Endothelial cell of umbilical vein (primary cell): Measurements from ENCODE around the gene POU3F1. TPM values are rescaled to one million over a fixed set of nuclear protein-coding genes. Genes with fewer than 3 reads are reported as not detected.

Experiments
- BruUV-seq: library from RNA; stranded (reverse); fragments of 400-500 nt; replicated peaks from 2 replicates; lab custom pipeline; 2021; lab: Mats Ljungman, UMichigan
- CTCF ChIA-PET: fragments of 300-600, 350-600 bp; sonication (Branson Sonifier 250); formaldehyde crosslinking; loops from one replicate; lab custom pipeline; 2021; ENCODE audit warnings: antibody characterized with exemption, inconsistent platforms; lab: Charles Lee
- POLR2A ChIA-PET: fragments of 300-600, 350-600 bp; sonication (Branson Sonifier 250); formaldehyde crosslinking; loops from one replicate; lab custom pipeline; 2021; ENCODE audit warnings: antibody characterized with exemption, inconsistent platforms; lab: Charles Lee
- DNase-seq: peaks from one replicate; pipeline ENCODE4 v3.0.0-alpha.2; 2011; ENCODE audit warnings: low read depth, low spot score
- FAIRE-seq: peaks from 2 replicates; lab custom pipeline; 2011; peaks lifted over from hg19 to GRCh38; lab: Jason Lieb, UNC
- H2AFZ ChIP-seq: 2 replicates; pipeline ENCODE4 v1.6.0; 2012; ENCODE audit warnings: low read depth, low read length, control low read depth, inconsistent platforms
- H3K27ac ChIP-seq: 2 replicates; pipeline ENCODE4 v1.5.1; 2011; ENCODE audit warnings: low read depth, mild to moderate bottlenecking, control low read depth, low read length, moderate library complexity; ENCODE audit not compliant: insufficient read depth
- H3K27me3 ChIP-seq, 2 experiments: 2 replicates each; pipeline versions ENCODE4 v1.6.0 to v1.6.1; 2011; ENCODE audit warnings: low read length in 2 of 2, mixed read lengths in 1 of 2; ENCODE audit not compliant: control insufficient read depth in 2 of 2, insufficient read depth in 2 of 2
- H3K36me3 ChIP-seq, 2 experiments: 2 replicates in 1 of 2; 3 replicates in 1 of 2; pipeline ENCODE4 v1.5.1; 2011; ENCODE audit warnings: low read length in 2 of 2, mild to moderate bottlenecking in 1 of 2, moderate library complexity in 1 of 2; ENCODE audit not compliant: control insufficient read depth in 2 of 2, insufficient read depth in 2 of 2; ENCODE audit errors: extremely low read depth in 1 of 2
- H3K4me1 ChIP-seq: 3 replicates; pipeline ENCODE4 v1.5.1; 2011; ENCODE audit warnings: mild to moderate bottlenecking, low read length; ENCODE audit not compliant: control insufficient read depth, insufficient read depth; ENCODE audit errors: extremely low read depth
- H3K4me2 ChIP-seq: 2 replicates; pipeline ENCODE4 v1.6.1; 2011; ENCODE audit warnings: low read length, control low read depth, mixed read lengths; ENCODE audit not compliant: insufficient read depth
- H3K4me3 ChIP-seq, 3 experiments: fragments of 200-600 bp in 1 of 3; sonication (generic), shearing (Covaris generic) in 1 of 3; replicated peaks in 1 of 3; 2 replicates each; pipeline ENCODE4 v1.5.1; 2011 to 2016; ENCODE audit warnings: control low read depth in 3 of 3, low read length in 3 of 3, mild to moderate bottlenecking in 2 of 3, inconsistent platforms in 1 of 3, low read depth in 1 of 3, moderate library complexity in 1 of 3; ENCODE audit not compliant: insufficient read depth in 1 of 3
- H3K79me2 ChIP-seq: 2 replicates; pipeline ENCODE4 v1.6.0; 2012; ENCODE audit warnings: low read length, inconsistent platforms; ENCODE audit not compliant: control insufficient read depth, insufficient read depth
- H3K9ac ChIP-seq: replicated peaks from 2 replicates; pipeline ENCODE3; 2011; ENCODE audit warnings: low read length, control low read depth; ENCODE audit not compliant: insufficient read depth; ENCODE audit errors: extremely low read depth
- H3K9me1 ChIP-seq: replicated peaks from 3 replicates; pipeline ENCODE4 v1.6.0; 2011; ENCODE audit warnings: mild to moderate bottlenecking, low read length; ENCODE audit not compliant: control insufficient read depth, insufficient read depth; ENCODE audit errors: extremely low read depth
- H3K9me3 ChIP-seq: replicated peaks from 2 replicates; pipeline ENCODE4 v1.5.1; 2012; ENCODE audit warnings: low read length, inconsistent platforms; ENCODE audit not compliant: control insufficient read depth, insufficient read depth
- H4K20me1 ChIP-seq: replicated peaks from 2 replicates; pipeline ENCODE3; 2011; ENCODE audit warnings: mild to moderate bottlenecking, low read length; ENCODE audit not compliant: control insufficient read depth, insufficient read depth; ENCODE audit errors: extremely low read depth
- CTCF ChIP-seq, 2 donors: IDR thresholded peaks; 1 replicate in 1 of 2; 2 replicates in 1 of 2; pipeline ENCODE4 v1.5.1; 2011; ENCODE audit warnings: low read length in 2 of 2, mild to moderate bottlenecking in 2 of 2, moderate library complexity in 2 of 2, control low read depth in 1 of 2, inconsistent platforms in 1 of 2, low read depth in 1 of 2; ENCODE audit not compliant: insufficient read depth in 1 of 2; ENCODE audit errors: extremely low read depth in 1 of 2
- EZH2 ChIP-seq: IDR thresholded peaks from 2 replicates; pipeline ENCODE4 v1.6.1; 2012; ENCODE audit warnings: borderline replicate concordance, low read depth, mild to moderate bottlenecking, moderate library complexity, low read length, inconsistent platforms; ENCODE audit not compliant: severe bottlenecking
- FOS ChIP-seq: IDR thresholded peaks from 2 replicates; pipeline ENCODE4 v1.6.1; 2011; ENCODE audit warnings: mild to moderate bottlenecking, low read length, moderate library complexity, borderline replicate concordance; ENCODE audit not compliant: insufficient read depth
- GATA2 ChIP-seq: IDR thresholded peaks from 2 replicates; pipeline ENCODE4 v1.7.0; 2011; ENCODE audit warnings: low read depth, mild to moderate bottlenecking, moderate library complexity, mixed read lengths, low read length; ENCODE audit not compliant: insufficient read length, insufficient read depth
- JUN ChIP-seq: IDR thresholded peaks from 2 replicates; pipeline ENCODE4 v1.6.1; 2011; ENCODE audit warnings: borderline replicate concordance, low read depth; ENCODE audit not compliant: insufficient read length, insufficient read depth
- MAX ChIP-seq: IDR thresholded peaks from 2 replicates; pipeline ENCODE4 v1.6.1; 2011; ENCODE audit not compliant: insufficient read depth, insufficient read length
- MYC ChIP-seq: IDR thresholded peaks from one replicate; pipeline ENCODE4 v1.6.1; 2011; ENCODE audit warnings: mild to moderate bottlenecking, low read depth, low read length
- POLR2A ChIP-seq: IDR thresholded peaks from 2 replicates; pipeline ENCODE4 v1.6.1; 2012; ENCODE audit warnings: low read depth, mild to moderate bottlenecking, control low read depth, low read length
- POLR2AphosphoS5 ChIP-seq: IDR thresholded peaks from 2 replicates; pipeline ENCODE4 v1.6.1; 2012; ENCODE audit warnings: low read depth, mild to moderate bottlenecking, control low read depth, low read length, moderate library complexity; ENCODE audit not compliant: insufficient read depth
- dilution Hi-C: fragments of 300-500 bp; cut with MboI; formaldehyde crosslinking; loops from one replicate; pipeline ENCODE4 v1.15.0; 2019; ENCODE audit warnings: low sequenced_read_pairs; ENCODE audit not compliant: extremely low pct_ligation_motif_present
- intact Hi-C: fragments of 100-400 bp; cut with micrococcal nuclease; formaldehyde crosslinking; loops from one replicate; pipeline ENCODE4 v1.10.0; 2022
- polyA plus RNA-seq, 4 experiments: library from polyadenylated mRNA; depleted of rRNA in 3 of 4; stranded (reverse) in 3 of 4; unstranded in 1 of 4; fragments of >200 nt; gene quantifications; 2 replicates each; pipeline versions ENCODE4 v1.2.1 to v1.2.3, GENCODE V29; 2011 to 2012; ENCODE audit warnings: missing spikeins in 1 of 4
- total RNA-seq: library from RNA; stranded (reverse); gene quantifications from 2 replicates; pipeline ENCODE4 v1.2.3, GENCODE V29; 2021

The POU3F1 gene
- total and polyA plus RNA-seq, 2 donors (not counting 3 experiments of a cell fraction or from before 2014, with no cell fraction given) = not detected

- Histone ChIP-seq H3K9me1 (no peaks in the 10 kb centered on the region), H2AFZ (peak overlapping the region; percentile 22), H3K4me2 (no peak overlapping the region), H4K20me1 (no peaks in the 10 kb centered on the region), H3K9me3 (no peaks in the 10 kb centered on the region), H3K79me2 (peaks cover 7% of the 10 kb centered on the region), H3K4me1 (peaks cover 44% of the 10 kb centered on the region), H3K27ac (peak overlapping the region; percentile 46), H3K9ac (peak overlapping the region; percentile 18), H3K4me3 (peak overlapping the region in 1 of 3 experiments; percentile 20), H3K27me3 (no peaks in the 10 kb centered on the region), H3K36me3 (peaks cover 9 to 17% of the 10 kb centered on the region in 2 experiments)
- dilution Hi-C loops = no loop called here
- no TSS peak for BruUV-seq
- TF ChIP-seq GATA2 (no peak), EZH2 (no peak), MYC (no peak), FOS (no peak), POLR2A (no peak), POLR2AphosphoS5 (no peak), MAX (no peak), JUN (no peak), CTCF (IDR thresholded peaks at IDR 0.05; ENCODE audit: extremely low read depth in 1 of 2, insufficient read depth in 1 of 2, low read depth in 1 of 2, low read length in 2 of 2) (no peak)
- intact Hi-C loops = loop anchor here (10.0 kb wide), 1 partner anchor 401 kb away; the partner anchor contains the start of gene GNL2
- CTCF ChIA-PET = interaction anchor here (0.6 kb wide), 1 partner anchor 23 kb away, joined by 3 read pairs; no protein-coding TSS in a partner anchor
- POLR2A ChIA-PET = no interaction called here
- DNase-seq = no peak
- peak; percentile 8 for FAIRE-seq
Observed at GRCh38 chr1:37995751-37996345, 50.7 kb downstream of the POU3F1 start.
